IMR-90 (cell line): Measurements from ENCODE around the gene SMCO3. TPM values are rescaled to one million over a fixed set of nuclear protein-coding genes. Genes with fewer than 3 reads are reported as not detected.

Experiments used
- ATAC-seq: fragments of 200-7000 bp; cut with Tn5 transposase; 2 replicates; pipeline ENCODE4 v1.9.1; 2020; ENCODE audit warnings: low read depth, mild to moderate bottlenecking, moderate library complexity
- BruUV-seq: library from RNA; stranded (reverse); fragments of 400-500 nt; replicated peaks from 2 replicates; lab custom pipeline; 2021; lab: Mats Ljungman, UMichigan
- CTCF ChIA-PET: fragments of 300-600 bp; formaldehyde crosslinking; extraction: SDS; loops from one replicate; lab custom pipeline; 2021; ENCODE audit warnings: antibody characterized with exemption; lab: Yijun Ruan, JAX
- POLR2A ChIA-PET: fragments of 300-600 bp; sonication (Branson Sonifier 250); formaldehyde crosslinking; loops from one replicate; lab custom pipeline; 2022; ENCODE audit warnings: antibody characterized with exemption; ENCODE audit not compliant: unreplicated experiment; lab: Charles Lee
- DNase-seq: peaks from one replicate; pipeline ENCODE4 v3.0.0; 2013
- H2AFZ ChIP-seq: replicated peaks from 2 replicates; pipeline ENCODE3; 2013; ENCODE audit warnings: low read length, mild to moderate bottlenecking; ENCODE audit not compliant: poor library complexity
- H2AK5ac ChIP-seq: 2 replicates; pipeline ENCODE4 v1.6.1; 2013; ENCODE audit warnings: low read depth, low read length, inconsistent platforms
- H2AK9ac ChIP-seq: replicated peaks from 2 replicates; pipeline ENCODE3; 2013; ENCODE audit warnings: mild to moderate bottlenecking, low read depth, low read length, moderate library complexity; ENCODE audit not compliant: poor library complexity
- H2BK120ac ChIP-seq: 2 replicates; pipeline ENCODE4 v1.6.1; 2013; ENCODE audit warnings: low read depth, low read length, inconsistent platforms
- H2BK15ac ChIP-seq: 3 replicates; pipeline ENCODE4 v1.6.1; 2013; ENCODE audit warnings: low read depth, low read length, inconsistent platforms
- H2BK20ac ChIP-seq: 2 replicates; pipeline ENCODE4 v1.6.1; 2013; ENCODE audit warnings: low read depth, mild to moderate bottlenecking, inconsistent platforms, low read length, moderate library complexity
- H2BK5ac ChIP-seq: 2 replicates; pipeline ENCODE4 v1.6.1; 2013; ENCODE audit warnings: mild to moderate bottlenecking, low read depth, low read length, inconsistent platforms; ENCODE audit not compliant: poor library complexity, severe bottlenecking
- H3K14ac ChIP-seq: replicated peaks from 2 replicates; pipeline ENCODE4 v1.6.1; 2013; ENCODE audit warnings: low read depth, low read length, inconsistent platforms
- H3K18ac ChIP-seq: 2 replicates; pipeline ENCODE4 v1.6.1; 2013; ENCODE audit warnings: low read depth, low read length, control low read depth
- H3K23ac ChIP-seq: 2 replicates; pipeline ENCODE4 v1.6.1; 2013; ENCODE audit warnings: low read depth, low read length, inconsistent platforms
- H3K27ac ChIP-seq: 2 replicates; pipeline ENCODE4 v1.5.1; 2013; ENCODE audit warnings: mild to moderate bottlenecking, control low read depth, low read length; ENCODE audit not compliant: insufficient read depth
- H3K27me3 ChIP-seq: 2 replicates; pipeline ENCODE4 v1.6.1; 2013; ENCODE audit warnings: low read length; ENCODE audit not compliant: control insufficient read depth, insufficient read depth
- H3K36me3 ChIP-seq: 2 replicates; pipeline ENCODE4 v1.6.1; 2013; ENCODE audit warnings: low read length, mixed read lengths; ENCODE audit not compliant: control insufficient read depth, insufficient read depth
- H3K4ac ChIP-seq: 2 replicates; pipeline ENCODE4 v1.6.1; 2013; ENCODE audit warnings: low read depth, low read length, inconsistent platforms
- H3K4me1 ChIP-seq: 2 replicates; pipeline ENCODE4 v1.6.1; 2013; ENCODE audit warnings: low read length, mixed read lengths; ENCODE audit not compliant: control insufficient read depth, insufficient read depth
- H3K4me2 ChIP-seq: 2 replicates; pipeline ENCODE4 v1.6.1; 2013; ENCODE audit warnings: low read depth, mild to moderate bottlenecking, control low read depth, low read length, moderate library complexity
- H3K4me3 ChIP-seq: 2 replicates; pipeline ENCODE4 v1.5.1; 2013; ENCODE audit warnings: low read depth, mild to moderate bottlenecking, control low read depth, low read length, moderate library complexity; ENCODE audit not compliant: insufficient read depth
- H3K56ac ChIP-seq: 2 replicates; pipeline ENCODE4 v1.6.1; 2013; ENCODE audit warnings: low read length, inconsistent platforms; ENCODE audit not compliant: insufficient read depth; ENCODE audit errors: extremely low read depth
- H3K79me1 ChIP-seq, 2 experiments: 2 replicates each; pipeline ENCODE4 v1.6.1; 2013; ENCODE audit warnings: low read length in 2 of 2, inconsistent platforms in 1 of 2, low read depth in 1 of 2
- H3K9ac ChIP-seq: 2 replicates; pipeline ENCODE4 v1.6.1; 2013; ENCODE audit warnings: low read depth, low read length, control low read depth
- H3K9me1 ChIP-seq: 2 replicates; pipeline ENCODE4 v1.6.1; 2013; ENCODE audit warnings: low read length, inconsistent platforms; ENCODE audit not compliant: insufficient read depth
- H3K9me3 ChIP-seq: 2 replicates; pipeline ENCODE4 v1.6.1; 2013; ENCODE audit warnings: low read length; ENCODE audit not compliant: control insufficient read depth, insufficient read depth
- H4K20me1 ChIP-seq: 2 replicates; pipeline ENCODE4 v1.6.1; 2013; ENCODE audit warnings: low read length, inconsistent platforms; ENCODE audit not compliant: insufficient read depth
- H4K5ac ChIP-seq: 2 replicates; pipeline ENCODE4 v1.6.1; 2013; ENCODE audit warnings: mild to moderate bottlenecking, low read depth, low read length, control low read depth
- H4K8ac ChIP-seq, 2 experiments: 2 replicates each; pipeline ENCODE4 v1.6.1; 2013; ENCODE audit warnings: low read depth in 2 of 2, low read length in 2 of 2, control low read depth in 1 of 2, inconsistent platforms in 1 of 2
- H4K91ac ChIP-seq: 2 replicates; pipeline ENCODE4 v1.6.1; 2013; ENCODE audit warnings: low read depth, low read length, inconsistent platforms; ENCODE audit not compliant: insufficient read depth
- BHLHE40 ChIP-seq: fragments of 150-350 bp; IDR thresholded peaks from 2 replicates; pipeline ENCODE4 v1.6.1; 2016; ENCODE audit warnings: mild to moderate bottlenecking, low read depth, low read length
- CEBPB ChIP-seq: IDR thresholded peaks from 2 replicates; pipeline ENCODE4 v1.6.1; 2012; ENCODE audit warnings: low read depth, low read length, improper control_type of control experiment
- CHD1 ChIP-seq: IDR thresholded peaks from 2 replicates; pipeline ENCODE4 v1.6.1; 2012; ENCODE audit warnings: low read depth, low read length, improper control_type of control experiment
- CTCF ChIP-seq: conservative IDR thresholded peaks from 2 replicates; pipeline ENCODE4 v1.5.1; 2012; ENCODE audit warnings: mild to moderate bottlenecking, low read depth, low read length, improper control_type of control experiment
- FOS ChIP-seq: fragments of 150-350 bp; IDR thresholded peaks from 2 replicates; pipeline ENCODE4 v1.6.1; 2016; ENCODE audit warnings: low read depth, low read length
- MAFK ChIP-seq: IDR thresholded peaks from 2 replicates; pipeline ENCODE4 v1.6.1; 2012; ENCODE audit warnings: low read depth, low read length, improper control_type of control experiment
- MXI1 ChIP-seq: IDR thresholded peaks from 2 replicates; pipeline ENCODE4 v1.6.1; 2012; ENCODE audit warnings: low read depth, mild to moderate bottlenecking, low read length, moderate library complexity, borderline replicate concordance
- NFE2L2 ChIP-seq: fragments of 150-350 bp; IDR thresholded peaks from 2 replicates; pipeline ENCODE4 v1.6.1; 2016; ENCODE audit warnings: low read depth, mild to moderate bottlenecking, low read length
- RCOR1 ChIP-seq: IDR thresholded peaks from 2 replicates; pipeline ENCODE4 v1.6.1; 2012; ENCODE audit warnings: mild to moderate bottlenecking, low read length, improper control_type of control experiment; ENCODE audit not compliant: insufficient replicate concordance
- SMC3 ChIP-seq: fragments of 150-350 bp; IDR thresholded peaks from 2 replicates; pipeline ENCODE4 v1.6.1; 2016; ENCODE audit warnings: low read depth, mild to moderate bottlenecking, antibody characterized with exemption, low read length, moderate library complexity
- USF2 ChIP-seq: fragments of 150-350 bp; IDR thresholded peaks from 2 replicates; pipeline ENCODE4 v1.6.1; 2017; ENCODE audit warnings: mild to moderate bottlenecking, antibody characterized with exemption, low read length, low read depth
- WGBS, 2 experiments: methylation state at CpG; one replicate each; pipeline versions ENCODE4 v1.1.5 to v1.1.7; 2013; ENCODE audit warnings: missing lambda C conversion rate in 2 of 2; ENCODE audit not compliant: insufficient read length in 1 of 2; ENCODE audit errors: extremely low coverage in 2 of 2; 5-methylcytosine and 5-hydroxymethylcytosine counted together
- dilution Hi-C: fragments of 300-500 bp; cut with HindIII; formaldehyde crosslinking; loops from one replicate; pipeline ENCODE4 v1.14.3; 2018; ENCODE audit warnings: low sequenced_read_pairs; ENCODE audit not compliant: unreplicated experiment
- in situ Hi-C: fragments of 300-500 bp; cut with MboI; formaldehyde crosslinking; loops from 3 replicates; pipeline ENCODE4 v1.14.3; 2019; ENCODE audit warnings: low sequenced_read_pairs, inconsistent platforms, mixed read lengths
- intact Hi-C: fragments of 100-400 bp; cut with micrococcal nuclease; formaldehyde crosslinking; loops from 2 replicates; pipeline ENCODE4 v1.10.0; 2022
- polyA plus RNA-seq, 3 experiments: library from polyadenylated mRNA; depleted of rRNA; stranded (reverse); fragments of >200 nt; gene quantifications; 2 replicates each; pipeline ENCODE4 v1.2.3, GENCODE V29; 2012; ENCODE audit warnings: low replicate concordance in 1 of 3
- total RNA-seq: library from RNA; depleted of rRNA; stranded (reverse); fragments of >200 nt; gene quantifications from 2 replicates; pipeline ENCODE4 v1.2.3, GENCODE V29; 2012

The SMCO3 gene
- total and polyA plus RNA-seq, 2 of the 4 experiments (the other 2 are of a cell fraction), result under 0.01 to 0.07 TPM

GRCh38 chr12:14802247-14802646, 11.7 kb downstream of the SMCO3 start:
- Histone ChIP-seq H3K23ac (no peak overlapping the region), H3K9ac (peak overlapping the region; percentile 74), H3K56ac (no peak overlapping the region), H2AK9ac (no peak overlapping the region), H4K8ac (no peak overlapping the region; a peak in 1 of 4 replicates), H4K91ac (no peak overlapping the region), H3K36me3 (peaks cover 5% of the 10 kb centered on the region), H3K9me1 (no peaks in the 10 kb centered on the region), H2BK20ac (no peak overlapping the region), H3K4ac (no peak overlapping the region), H3K14ac (no peak overlapping the region), H3K9me3 (no peaks in the 10 kb centered on the region), H3K18ac (no peak overlapping the region), H2AFZ (no peak overlapping the region), H4K5ac (no peak overlapping the region), H3K27me3 (no peaks in the 10 kb centered on the region), H3K27ac (peak overlapping the region; percentile 82; the same call in 1 of the 2 replicates), H4K20me1 (no peaks in the 10 kb centered on the region), H3K4me3 (peak overlapping the region; percentile 92), H2AK5ac (no peak overlapping the region), H3K4me1 (no peaks in the 10 kb centered on the region), H3K4me2 (peak overlapping the region; percentile 95), H2BK5ac (no peak overlapping the region), H2BK120ac (no peak overlapping the region), H2BK15ac (no peak overlapping the region), H3K79me1 (peaks cover 4 to 13% of the 10 kb centered on the region in 2 experiments; a peak in 3 of 4 replicates)
- ChIA-PET CTCF (interaction anchor here (0.7 to 0.8 kb wide), 2 partner anchors 9 to 11 kb away, joined by 3 to 4 read pairs; no protein-coding TSS in a partner anchor), POLR2A (no interaction called here)
- in situ Hi-C loops (no loop called here), dilution Hi-C loops (no loop called here), intact Hi-C loops (loop anchor here (2.0 kb wide), 1 partner anchor 35 kb away; no protein-coding TSS in a partner anchor)
- no peak for DNase-seq
- no CpG with 5 or more reads among the region's 4 CpGs for WGBS, 2 experiments
- TF ChIP-seq RCOR1, result no peak
- TF ChIP-seq CEBPB, result no peak
- no peak for TF ChIP-seq MXI1
- TF ChIP-seq CHD1, result no peak
- no peak for TF ChIP-seq MAFK
- no peak for TF ChIP-seq NFE2L2
- no peak for TF ChIP-seq CTCF
- no peak for TF ChIP-seq BHLHE40
- TF ChIP-seq SMC3, result no peak
- no peak for TF ChIP-seq FOS
- TF ChIP-seq USF2, result no peak
- no TSS peak for BruUV-seq
- ATAC-seq, result no peak
